Activated CD4-positive, CD25-positive, alpha-beta regulatory T cell treated with anti-CD3 and anti-CD28 coated beads, Interleukin-2, amount 50 U/mL, for 24 hours (primary cell): Measurements from ENCODE around the gene MMEL1.
"Not testable (repeated sequence)": the region's sequence is repeated elsewhere in the genome, so short reads cannot be mapped to it uniquely, and the experiment has no call there.

Source experiments
- ATAC-seq, 2 donors: fragments of 150-1000 bp; cut with Tn5 transposase; one replicate each; pipeline ENCODE4 v1.10.0; 2021; ENCODE audit warnings: mild to moderate bottlenecking in 1 of 2, moderate library complexity in 1 of 2

Gene MMEL1

DNA sequence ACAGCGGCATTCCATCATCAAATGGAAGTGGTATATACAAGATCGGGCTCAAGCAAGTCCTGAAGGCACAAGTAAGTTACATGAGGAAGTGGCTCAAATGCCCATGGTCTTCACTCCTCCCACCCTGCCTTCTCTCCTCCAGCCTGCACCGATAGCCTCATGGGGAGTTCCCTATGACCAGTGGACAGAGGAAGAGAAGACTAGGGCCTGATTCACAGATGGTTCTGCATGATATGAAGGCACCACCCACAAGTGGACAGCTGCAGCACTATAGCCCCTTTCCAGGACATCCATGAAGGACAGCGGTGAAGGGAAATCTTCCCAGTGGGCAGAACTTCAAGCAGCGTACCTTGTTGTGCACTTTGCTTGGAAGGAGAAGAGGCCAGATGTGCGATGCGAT lies 7.1 kb downstream of the MMEL1 start:
- ATAC-seq: not testable (repeated sequence)

DNA sequence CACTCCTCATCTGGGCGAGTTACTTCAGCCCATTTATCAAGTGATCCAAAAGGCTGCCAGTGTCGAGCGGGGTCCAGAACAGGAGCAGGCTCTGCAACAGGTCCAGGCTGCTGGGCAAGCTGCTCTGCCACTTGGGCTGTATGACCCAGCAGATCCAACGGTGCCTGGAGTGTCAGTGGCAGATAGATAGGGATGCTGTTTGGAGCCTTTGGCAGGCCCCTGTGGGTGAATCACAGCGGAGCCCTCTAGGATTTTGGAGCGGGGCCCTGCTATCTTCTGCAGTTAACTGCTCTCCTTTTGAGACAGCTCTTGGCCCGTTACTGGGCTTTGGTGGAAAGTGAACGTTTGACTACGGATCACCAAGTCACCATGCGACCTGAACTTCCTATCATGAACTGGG lies 7.5 kb downstream of the MMEL1 start:
- no peak for ATAC-seq

DNA sequence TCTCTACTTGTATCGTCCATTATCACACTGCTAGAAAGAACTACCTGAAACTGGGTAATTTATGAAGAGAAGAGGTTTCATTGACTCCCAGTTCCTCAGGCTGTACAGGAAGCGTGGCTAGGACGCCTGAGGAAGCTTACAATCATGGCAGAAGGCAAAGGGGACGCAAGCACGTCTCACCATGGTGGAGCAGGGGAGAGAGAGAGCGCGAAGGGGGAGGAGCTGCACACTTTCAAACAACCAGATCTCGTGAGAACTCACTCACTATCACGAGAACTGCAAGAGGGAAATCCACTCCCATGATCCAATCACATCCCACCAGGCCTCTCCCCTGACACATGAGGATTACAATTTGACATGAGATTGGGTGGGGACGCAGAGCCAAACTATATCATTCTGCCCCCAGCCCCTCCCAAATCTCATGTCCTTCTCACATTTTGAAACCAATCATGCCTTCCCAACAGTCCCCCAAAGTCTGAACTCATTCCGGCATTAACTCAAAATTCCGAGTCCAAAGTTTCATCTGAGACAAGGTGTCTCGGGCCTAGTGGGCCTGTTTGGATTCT lies 8.0 kb downstream of the MMEL1 start:
- no peak for ATAC-seq

DNA sequence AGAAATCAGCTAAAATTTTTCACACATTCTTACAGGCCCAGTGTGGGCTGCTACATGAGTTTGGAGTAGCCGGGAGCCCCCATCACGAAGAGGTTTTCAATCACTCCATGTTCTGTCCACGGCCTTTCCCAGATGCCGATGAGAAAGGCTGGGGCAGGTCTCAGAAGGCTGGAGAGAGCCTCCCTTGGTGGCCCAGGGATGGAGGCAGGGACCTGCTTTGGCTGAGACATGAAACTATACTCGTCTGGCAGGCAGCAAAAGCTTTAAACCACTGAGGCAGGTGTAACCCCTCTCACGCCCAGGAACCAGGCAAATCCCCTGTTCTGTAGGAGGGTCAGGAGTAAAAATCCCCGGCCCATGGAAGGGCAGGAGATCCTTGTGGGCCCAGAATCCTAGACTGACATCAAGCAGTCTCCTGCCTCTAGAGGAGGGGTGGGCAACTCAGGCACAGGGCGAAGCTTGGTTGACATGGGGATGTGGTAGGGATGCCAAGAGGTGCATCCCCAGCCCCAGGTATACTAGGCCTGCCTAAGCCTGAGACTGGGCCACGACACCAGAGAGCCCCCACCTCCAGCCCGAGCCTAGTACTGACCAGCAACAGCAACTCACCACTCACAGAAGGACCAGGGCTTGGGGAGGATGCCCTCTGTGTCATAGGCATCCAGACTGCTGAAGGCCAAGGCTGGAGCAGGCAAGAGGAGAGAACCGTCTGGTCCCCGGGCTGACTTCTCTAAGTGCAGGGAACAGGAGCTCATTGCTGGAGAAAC lies 9.1 kb downstream of the MMEL1 start:
- ATAC-seq: no peak

DNA sequence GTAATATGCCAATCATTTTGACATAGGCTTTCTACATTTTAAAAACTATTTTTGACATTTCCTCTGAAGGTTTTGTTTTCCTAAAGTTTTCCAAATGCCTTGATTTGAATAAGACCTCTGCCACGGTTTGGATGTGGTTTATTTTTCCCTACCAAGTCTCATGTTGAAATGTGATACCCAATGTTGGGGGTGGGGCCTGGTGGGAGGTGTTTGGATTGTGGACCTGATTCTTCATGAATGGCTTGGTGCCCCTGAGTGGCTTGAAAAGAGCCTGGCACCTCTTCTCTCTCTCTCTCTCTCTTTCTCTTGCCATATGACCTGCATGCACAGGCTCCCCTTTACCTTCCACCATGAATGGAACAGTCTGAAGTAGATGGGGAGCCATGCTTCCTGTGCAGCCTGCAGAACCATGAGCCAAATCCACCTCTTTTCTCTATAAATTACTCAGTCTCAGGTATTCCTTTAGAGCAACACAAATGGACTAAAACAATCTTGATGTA lies 14.8 kb downstream of the MMEL1 start:
- ATAC-seq: no peak

DNA sequence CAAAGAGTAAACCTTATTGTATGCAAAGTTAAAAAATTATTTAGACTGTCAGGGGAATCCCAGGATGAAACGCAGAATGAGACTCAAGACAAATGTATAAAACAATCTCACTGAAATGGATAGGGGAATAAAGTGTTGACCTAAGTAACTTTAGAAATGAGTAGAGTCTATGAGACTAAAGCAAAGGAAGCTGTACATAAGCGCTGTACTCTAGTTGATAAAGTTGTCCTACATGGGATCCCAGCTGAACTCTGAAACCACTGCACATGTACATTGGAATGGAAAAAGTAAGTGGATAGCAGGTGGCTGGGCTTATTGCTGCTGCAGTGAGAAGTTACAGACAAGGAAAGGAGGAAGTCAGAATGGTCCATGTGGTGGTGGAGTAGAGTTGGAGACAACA lies 18.7 kb downstream of the MMEL1 start:
- ATAC-seq: no peak

DNA sequence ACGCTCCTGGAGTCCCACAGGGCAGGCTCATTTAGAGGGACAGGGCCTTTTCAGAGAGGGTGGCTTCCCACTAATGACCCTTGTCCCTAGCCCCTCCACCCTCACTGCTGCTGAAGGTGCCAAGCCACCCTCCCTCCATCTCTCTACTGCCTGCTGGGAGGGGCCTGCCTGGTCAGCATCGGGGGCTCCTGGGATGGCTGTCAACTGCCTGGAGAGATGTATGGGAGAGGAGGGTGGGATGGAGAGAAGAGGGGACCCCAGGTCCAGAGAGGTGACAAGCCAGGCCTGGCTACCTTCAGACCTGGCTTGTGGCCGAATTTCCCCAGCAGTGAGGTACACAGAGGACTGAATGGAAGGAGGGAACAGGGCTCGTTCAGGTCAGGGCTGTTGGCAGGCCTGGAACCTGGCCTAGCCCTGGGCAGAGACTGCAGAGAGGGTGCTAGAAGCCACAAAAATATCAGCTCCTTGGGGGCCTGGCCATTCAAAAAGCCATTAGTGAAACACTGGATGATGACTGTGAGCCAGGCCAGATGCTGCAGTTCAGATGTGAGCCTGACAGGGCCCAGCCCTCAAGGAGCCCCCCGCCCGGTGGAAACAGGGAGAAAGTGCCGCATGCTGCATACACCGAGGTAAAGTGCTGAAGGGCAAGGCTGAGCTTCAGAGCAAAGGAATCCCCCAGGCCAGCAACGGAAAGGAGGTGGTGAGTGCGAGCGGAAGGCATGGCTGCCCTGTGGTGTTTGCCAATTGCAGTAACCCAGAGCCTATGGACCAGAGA lies 20.0 kb downstream of the MMEL1 start:
- no peak for ATAC-seq

DNA sequence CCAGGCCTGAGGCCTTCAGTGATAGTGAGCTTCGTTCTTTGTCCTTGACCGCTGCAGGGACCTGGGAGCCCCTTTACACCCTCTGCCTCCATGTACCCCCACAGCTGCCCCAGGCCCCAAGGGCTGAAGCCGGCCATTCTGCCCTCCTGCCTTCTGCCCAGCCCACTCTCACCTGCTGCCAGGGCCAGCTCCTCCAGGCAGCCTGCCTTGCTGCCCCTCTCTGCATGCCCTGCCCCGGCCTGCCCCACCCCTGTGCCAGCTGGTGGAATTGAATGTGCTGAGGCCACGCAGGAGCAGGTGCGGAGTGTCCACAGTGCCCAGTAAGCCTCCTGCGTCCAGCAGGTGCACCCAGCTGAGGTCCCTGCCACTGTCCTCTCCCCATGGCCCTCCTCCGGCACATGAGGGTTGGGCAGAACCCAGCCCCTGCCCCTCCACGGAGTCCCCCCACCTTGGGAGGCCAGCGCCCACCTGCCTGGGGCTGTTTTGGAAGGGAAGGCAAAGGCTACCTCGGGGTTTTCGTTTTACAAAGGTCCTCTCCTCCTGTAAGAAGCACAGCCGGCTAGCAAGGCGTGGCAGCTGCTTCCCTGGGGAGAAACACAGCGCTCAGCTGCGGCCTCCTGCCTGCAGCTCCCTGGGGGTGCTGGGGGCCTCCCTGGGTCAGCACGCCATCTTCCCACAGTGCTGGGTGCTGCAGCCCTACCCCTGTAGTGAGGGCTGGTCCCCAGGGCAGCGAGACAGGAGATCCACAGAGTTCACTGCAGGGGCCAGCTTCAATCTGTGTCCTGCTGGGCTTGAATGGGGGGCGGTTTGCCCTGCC lies 21.0 kb downstream of the MMEL1 start:
- no peak for ATAC-seq

DNA sequence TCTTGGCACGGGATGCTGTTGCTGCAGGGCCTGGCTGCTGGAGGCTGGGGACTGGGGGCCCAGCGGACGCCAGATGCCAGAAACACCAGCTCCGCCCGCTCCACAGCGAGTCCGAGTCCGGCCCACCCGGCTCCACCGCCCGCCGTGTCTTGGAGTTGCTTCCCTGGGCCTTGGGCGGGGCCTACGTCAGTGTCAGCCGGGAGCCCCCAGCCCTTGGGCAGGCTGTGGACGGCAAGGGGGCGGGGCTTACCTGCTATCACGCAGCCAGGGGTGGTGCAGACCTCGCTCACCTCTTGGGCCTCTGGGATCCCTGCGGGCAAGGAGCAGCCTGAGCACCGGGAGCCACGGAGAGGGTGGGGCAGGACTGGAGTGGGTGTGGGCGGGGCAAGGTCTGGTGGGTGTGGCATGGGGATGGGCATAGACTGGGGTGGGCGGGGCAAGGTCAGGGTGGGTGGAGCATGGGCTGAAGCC lies 21.8 kb downstream of the MMEL1 start:
- no peak for ATAC-seq

DNA sequence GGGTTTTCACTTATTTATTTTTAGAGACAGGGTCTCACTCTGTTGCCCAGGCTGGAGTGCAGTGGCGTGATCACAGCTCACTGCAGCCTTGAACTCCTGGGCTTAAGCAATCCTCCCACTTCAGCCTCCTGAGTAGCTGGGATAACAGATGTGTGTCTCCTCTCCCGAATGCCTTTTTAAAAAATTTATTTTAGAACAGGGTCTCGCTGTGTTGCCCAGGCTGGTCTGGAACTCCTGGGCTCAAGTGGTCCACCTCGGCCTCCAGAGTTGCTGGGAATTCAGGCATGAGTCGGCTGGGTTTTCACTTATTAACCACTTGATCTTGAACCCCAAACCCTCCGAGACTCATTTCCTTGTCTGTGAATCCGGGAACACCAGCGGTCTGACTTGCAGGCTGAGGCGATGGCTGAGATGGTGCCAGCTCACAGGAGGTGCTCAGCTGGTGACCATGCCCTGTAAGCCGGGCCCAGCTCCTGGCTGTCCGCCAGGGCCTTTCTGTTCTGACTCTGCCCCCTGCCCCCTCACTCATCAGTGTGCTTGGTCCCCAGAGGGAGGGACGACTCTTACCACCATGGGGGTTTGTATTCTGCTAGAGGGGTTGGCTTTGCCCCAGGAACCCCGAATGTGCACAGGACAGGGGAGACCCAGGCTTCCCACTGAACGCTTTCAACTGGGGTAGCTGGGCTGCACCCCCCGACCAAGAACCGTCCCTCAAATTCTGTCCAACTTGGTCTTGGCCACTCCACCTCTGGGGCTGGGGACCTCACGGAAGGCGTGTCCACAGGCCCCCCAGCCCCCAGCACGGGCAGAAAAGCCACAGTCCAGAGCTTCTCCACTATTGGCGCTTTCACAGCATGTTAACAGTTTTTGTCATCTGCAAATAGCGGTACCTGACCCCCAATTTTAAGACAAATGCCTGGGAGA lies 22.5 kb downstream of the MMEL1 start:
- ATAC-seq: no peak

DNA sequence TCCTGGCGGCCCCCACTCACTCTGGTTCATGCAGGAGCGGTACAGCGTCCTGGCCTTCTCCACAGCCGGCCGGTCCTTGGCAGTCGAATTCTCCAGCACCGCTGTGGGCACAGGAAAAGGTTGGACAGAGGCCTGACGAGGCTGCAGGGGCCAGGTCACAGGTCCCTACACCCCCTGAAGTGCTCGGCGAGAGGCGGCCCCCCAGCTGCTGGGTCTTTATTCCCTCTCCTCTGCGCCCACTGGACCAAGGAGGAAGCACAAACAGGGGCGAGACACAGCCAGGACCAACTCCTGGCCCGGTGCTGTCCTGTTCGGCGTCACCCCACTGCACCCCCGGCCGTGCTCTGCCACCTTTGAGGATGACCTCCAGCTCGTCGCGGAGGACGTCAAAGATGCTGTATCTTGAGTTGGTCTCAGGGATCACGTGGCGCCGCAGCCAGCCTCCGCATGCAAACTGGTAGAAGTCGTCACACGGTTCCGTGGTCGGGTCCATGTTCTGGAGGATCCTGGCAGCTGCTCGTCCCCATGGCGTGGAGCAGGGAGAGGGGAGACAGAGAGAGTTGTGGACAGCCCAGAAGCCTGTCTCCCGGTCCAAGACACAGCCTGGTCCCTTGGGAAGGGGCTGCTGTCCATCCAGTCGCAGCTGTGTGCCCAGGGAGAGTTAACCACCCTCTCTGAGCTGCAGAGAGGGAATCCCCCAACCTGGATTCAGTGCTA lies 23.3 kb downstream of the MMEL1 start:
- no peak for ATAC-seq

DNA sequence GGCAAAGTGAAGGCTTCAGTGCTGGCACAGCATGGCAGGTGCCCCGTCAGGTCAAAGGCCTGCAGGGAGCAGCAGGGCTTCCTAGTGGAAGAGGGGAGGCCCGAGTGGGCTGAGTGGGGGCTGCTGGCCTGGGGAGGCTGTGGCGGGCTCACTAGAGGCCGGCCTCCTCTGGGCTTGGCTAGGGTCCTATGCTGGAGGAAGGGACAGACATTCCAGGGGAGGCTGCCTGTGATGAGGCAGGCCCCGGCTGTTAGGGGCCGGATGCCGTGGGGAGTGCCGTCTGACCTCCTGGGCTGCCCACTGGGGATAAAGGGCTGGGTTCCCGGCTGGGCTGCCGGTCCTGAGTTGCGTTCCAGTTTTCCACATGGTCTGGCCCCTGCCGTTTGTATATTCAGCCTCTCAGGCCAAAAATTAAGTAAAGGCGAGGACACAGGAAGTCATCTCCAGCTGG lies 25.1 kb downstream of the MMEL1 start:
- no peak for ATAC-seq

DNA sequence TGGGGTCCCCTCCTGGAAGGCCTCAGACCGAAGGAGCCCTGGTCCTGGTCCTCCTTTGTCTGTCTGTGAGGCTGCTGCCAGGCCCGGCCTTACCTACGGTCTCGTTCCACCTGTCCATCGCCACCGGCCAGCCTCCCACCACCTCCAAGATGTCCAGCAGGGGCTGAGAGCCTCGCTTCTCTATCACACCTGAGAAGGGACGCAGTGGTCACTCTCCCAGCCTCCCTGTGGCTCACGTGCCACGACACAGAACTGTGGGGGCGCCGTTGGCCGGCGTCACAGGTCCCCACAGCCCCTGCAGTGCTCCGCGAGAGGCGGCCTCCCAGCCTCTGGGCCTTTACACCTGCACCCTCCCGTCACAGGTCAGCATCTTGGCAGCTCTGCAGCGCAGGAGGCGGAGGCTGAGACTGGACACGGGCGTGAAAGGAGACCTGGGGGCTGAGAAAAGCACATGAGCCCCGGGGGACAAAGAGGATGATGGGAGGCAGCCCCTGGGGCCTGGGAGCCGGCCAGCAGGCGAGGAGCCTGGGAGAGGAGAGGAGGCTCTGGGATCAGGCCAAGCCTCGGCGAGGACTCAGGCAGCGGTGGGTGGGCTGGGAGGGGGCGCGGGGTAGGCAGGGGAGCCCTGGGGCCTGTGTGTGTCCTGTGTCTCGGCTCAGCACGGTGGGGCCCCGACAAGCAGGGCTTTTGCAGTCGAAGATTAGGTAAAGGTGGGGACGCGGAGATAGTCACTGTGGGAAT lies 25.8 kb downstream of the MMEL1 start:
- ATAC-seq: no peak

DNA sequence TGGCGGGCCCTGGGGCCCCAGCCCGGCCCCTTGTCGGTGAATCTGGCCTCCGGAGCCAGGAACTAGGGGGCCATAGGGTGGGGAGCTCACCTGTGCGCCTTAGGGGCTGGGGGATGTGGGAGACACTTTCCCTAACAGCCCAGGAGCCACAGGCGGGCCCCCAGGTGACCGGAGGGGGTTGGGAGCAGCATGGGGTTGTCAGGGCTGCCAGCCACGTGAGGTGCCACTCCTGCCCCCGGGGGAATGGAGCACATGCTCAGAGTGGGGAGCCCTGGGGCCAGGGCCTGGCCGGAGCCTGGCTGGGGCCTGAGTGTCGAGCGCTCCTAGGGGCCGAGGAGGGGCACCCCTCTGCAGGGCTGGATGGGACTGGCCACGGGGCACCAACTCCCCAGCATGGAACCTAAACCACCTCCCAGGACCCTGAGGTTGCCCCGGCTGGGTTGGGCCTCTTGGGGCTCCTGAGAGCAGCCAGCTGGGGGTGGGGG lies 26.4 kb downstream of the MMEL1 start:
- no peak for ATAC-seq

DNA sequence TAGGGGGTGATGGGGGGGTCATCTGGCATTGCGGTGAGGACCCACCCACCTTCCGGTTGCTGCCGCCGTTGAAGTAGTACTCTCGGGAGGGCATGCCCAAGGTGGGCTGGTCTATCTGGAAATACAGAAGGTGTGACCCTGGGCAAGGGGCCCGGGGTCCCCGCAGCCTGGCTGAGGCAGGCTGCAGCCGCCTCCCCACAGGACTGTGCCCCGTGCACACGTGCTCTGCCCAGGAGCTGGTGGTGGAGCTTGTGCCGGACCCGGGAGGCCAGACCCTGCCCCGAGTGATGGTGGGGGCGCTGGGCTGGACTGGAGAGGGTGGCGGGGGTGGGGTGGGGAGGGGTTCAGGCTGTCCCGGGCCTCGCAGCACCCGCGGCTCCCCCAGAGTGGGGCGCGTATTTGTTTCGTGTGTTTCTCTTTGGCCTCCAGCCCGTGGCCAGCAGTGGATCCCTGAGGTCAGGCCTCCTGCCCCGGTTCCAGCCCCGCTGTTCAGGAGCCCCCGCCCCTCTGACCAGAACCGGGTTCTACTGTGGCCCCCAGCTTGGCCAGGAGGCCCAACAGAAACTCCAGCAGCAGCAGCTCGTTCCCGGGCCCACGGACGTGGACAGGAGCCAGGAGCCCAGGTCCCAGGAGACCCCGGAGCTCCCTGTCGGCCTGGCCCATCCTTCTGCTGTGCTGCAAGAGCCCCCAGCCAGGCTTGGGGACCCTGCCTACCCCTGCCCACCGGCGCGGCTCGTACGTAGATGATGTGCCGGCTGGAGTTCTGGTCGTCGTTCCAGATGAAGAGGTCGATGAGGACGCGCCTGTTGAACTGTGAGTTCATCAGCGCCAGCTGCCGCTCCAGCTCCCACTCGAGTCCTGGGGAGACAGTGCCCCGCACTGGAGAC lies 27.1 kb downstream of the MMEL1 start:
- ATAC-seq: no peak

DNA sequence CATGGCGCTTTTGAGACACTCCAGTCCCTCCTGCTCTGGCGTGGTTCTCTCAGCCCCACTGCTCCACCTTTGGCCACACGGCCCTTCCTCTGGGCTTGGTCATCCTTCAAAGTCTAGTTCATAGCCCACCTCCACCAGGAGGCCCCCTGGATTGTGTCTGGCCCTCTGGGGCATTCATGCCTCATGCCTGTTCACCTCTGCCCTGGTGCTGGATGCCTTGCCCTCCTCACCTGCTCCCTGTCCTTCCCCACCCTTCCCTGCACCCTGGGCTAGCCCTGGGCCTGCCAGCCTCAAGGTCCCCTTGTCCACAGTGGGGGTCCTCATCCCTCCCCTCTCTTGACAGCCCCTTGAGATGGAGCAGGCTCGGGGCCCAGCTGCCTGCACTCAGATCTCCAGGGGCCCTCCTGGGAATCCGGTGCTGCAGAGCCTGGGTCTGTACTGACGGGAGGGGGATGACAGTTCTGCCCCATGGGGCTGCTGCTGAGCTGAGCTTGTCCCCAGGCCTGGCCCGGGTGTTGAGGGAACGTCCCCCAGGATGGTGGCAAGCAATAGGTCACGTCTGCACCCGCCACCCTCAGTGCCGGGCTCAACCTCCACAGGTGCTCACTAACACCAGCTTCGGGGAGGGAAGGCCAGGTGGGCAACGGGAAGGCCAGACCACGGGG lies 27.8 kb downstream of the MMEL1 start:
- no peak for ATAC-seq

DNA sequence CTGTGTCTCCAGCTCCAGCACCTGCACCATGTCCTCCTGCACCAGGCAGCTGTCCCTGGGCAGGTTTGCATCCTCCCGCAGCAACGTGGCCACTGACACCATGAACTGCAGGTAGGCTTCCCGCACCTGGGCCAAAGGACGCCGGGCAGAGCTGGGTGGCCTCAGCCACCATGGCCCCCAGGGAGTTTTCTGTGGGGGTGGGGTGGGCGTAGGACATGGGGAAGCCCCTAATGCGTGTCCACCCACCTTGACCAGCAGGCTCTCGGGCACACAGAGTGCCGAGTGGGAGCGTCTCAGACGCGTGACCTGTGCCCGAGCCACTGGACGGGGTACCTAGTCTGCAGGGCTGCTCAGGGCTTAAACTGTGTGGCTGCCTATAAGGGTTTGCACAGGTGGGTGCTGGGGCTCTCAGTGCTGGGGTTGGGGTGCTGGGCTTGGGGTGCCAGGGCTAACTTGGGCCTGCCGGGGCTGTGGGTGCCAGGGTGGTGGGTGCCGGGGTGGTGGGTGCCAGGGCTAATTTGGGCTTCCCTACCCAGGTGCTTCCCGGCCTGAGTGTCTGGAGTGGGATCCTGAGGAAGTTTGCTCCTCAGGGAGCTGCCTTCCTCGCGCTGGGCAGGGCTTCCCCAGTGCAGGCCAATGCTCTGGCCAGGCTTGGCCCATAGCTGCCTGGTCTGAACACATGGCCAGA lies 28.5 kb downstream of the MMEL1 start:
- ATAC-seq: no peak
